ENCODE measurements around the gene TGIF1.

The TGIF1 gene

GRCh38 chr18:3447068-3447894 lies 2.7 kb upstream of the TGIF1 start:
- H3K4me3 ChIP-seq (ENCODE audit: low read length) = peak overlapping the region; percentile 56
- DNase-seq (ENCODE audit: low read depth) = peak; percentile 50
- TF ChIP-seq CTCF (IDR thresholded peaks at IDR 0.05; ENCODE audit: insufficient read depth, low read depth, low read length, missing control alignments) = no peak

- H3K4me3 ChIP-seq (ENCODE audit: low read length) = peak overlapping the region; percentile 56
- peak; percentile 98 for DNase-seq (ENCODE audit: low read depth)
- peak; percentile 21 for TF ChIP-seq CTCF (IDR thresholded peaks at IDR 0.05; ENCODE audit: insufficient read depth, low read depth, low read length, missing control alignments)
Observed at GRCh38 chr18:3447895-3448837, 1.8 kb upstream of the TGIF1 start.

- DNase-seq (ENCODE audit: low read depth) = no peak
- peak overlapping the region; percentile 56 for H3K4me3 ChIP-seq (ENCODE audit: low read length)
- no peak for TF ChIP-seq CTCF (IDR thresholded peaks at IDR 0.05; ENCODE audit: insufficient read depth, low read depth, low read length, missing control alignments)
Observed at GRCh38 chr18:3448838-3449511, 997 bp upstream of the TGIF1 start.

- peak; percentile 99 for DNase-seq (ENCODE audit: low read depth)
- no peak for TF ChIP-seq CTCF (IDR thresholded peaks at IDR 0.05; ENCODE audit: insufficient read depth, low read depth, low read length, missing control alignments)
- H3K4me3 ChIP-seq (ENCODE audit: low read length) = peak overlapping the region; percentile 87
Observed at GRCh38 chr18:3449512-3450011, 410 bp upstream of the TGIF1 start.

- no peak for TF ChIP-seq CTCF (IDR thresholded peaks at IDR 0.05; ENCODE audit: insufficient read depth, low read depth, low read length, missing control alignments)
- DNase-seq (ENCODE audit: low read depth) = no peak
- peak overlapping the region; percentile 87 for H3K4me3 ChIP-seq (ENCODE audit: low read length)
Observed at GRCh38 chr18:3450799-3451182, 819 bp downstream of the TGIF1 start.

- DNase-seq (ENCODE audit: low read depth) = peak; percentile 85
- peak overlapping the region; percentile 87 for H3K4me3 ChIP-seq (ENCODE audit: low read length)
- no peak for TF ChIP-seq CTCF (IDR thresholded peaks at IDR 0.05; ENCODE audit: insufficient read depth, low read depth, low read length, missing control alignments)
Observed at GRCh38 chr18:3451183-3451988, 1.4 kb downstream of the TGIF1 start.
